Measurements from ENCODE around the gene OR10C1.

DNA sequence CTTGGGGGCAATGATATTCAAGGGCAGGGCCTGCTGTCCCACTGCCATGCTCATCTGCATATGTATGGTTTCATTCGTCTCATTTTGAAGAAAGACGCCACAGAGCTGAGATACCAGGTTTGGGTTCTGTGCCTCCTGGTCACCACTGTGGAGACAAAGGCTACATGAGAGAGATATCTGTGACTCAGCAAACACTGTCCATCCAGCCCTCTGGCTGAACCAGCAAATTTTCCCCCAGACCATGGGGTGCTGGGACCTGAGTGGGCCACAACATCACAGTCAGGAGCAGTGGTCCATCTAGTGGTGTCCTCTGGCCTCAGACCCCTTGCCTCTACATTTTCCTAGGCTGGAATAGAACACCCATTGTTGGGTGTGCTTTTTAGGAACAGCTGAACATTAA is 48.6 kb downstream of the OR10C1 start, which contains the start of gene MAS1L:
- TF ChIP-seq, protein P1, sequence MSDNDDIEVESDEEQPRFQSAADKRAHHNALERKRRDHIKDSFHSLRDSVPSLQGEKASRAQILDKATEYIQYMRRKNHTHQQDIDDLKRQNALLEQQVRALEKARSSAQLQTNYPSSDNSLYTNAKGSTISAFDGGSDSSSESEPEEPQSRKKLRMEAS (IDR thresholded peaks at IDR 0.05): no peak
- TF ChIP-seq REST (IDR thresholded peaks at IDR 0.05; ENCODE audit: low read depth) (no peak), CEBPB (IDR thresholded peaks at IDR 0.05) (no peak), EP300 (IDR thresholded peaks at IDR 0.05; ENCODE audit: borderline replicate concordance) (no peak), YY1 (IDR thresholded peaks at IDR 0.05; ENCODE audit: low read depth) (no peak), EGR1 (IDR thresholded peaks at IDR 0.05) (no peak), RAD21 (IDR thresholded peaks at IDR 0.05; ENCODE audit: low read depth) (no peak), NFIC (IDR thresholded peaks at IDR 0.05) (no peak), ZBTB7A (IDR thresholded peaks at IDR 0.05; ENCODE audit: low read depth) (no peak), TAF1 (IDR thresholded peaks at IDR 0.05; ENCODE audit: low read depth) (no peak), FOXM1 (IDR thresholded peaks at IDR 0.05; ENCODE audit: borderline replicate concordance, low read depth) (no peak), TEAD4 (IDR thresholded peaks at IDR 0.05) (no peak), TCF12 (IDR thresholded peaks at IDR 0.05; ENCODE audit: low read depth) (no peak)
